ENCODE measurements around the gene PLXNA1. TPM values are rescaled to one million over a fixed set of nuclear protein-coding genes. Genes with fewer than 3 reads are reported as not detected.

PLXNA1 gene
- total RNA-seq, 4 donors from 2014 or later: 13.2 to 23.9 (median 18.7) TPM

- TF ChIP-seq, protein P1, sequence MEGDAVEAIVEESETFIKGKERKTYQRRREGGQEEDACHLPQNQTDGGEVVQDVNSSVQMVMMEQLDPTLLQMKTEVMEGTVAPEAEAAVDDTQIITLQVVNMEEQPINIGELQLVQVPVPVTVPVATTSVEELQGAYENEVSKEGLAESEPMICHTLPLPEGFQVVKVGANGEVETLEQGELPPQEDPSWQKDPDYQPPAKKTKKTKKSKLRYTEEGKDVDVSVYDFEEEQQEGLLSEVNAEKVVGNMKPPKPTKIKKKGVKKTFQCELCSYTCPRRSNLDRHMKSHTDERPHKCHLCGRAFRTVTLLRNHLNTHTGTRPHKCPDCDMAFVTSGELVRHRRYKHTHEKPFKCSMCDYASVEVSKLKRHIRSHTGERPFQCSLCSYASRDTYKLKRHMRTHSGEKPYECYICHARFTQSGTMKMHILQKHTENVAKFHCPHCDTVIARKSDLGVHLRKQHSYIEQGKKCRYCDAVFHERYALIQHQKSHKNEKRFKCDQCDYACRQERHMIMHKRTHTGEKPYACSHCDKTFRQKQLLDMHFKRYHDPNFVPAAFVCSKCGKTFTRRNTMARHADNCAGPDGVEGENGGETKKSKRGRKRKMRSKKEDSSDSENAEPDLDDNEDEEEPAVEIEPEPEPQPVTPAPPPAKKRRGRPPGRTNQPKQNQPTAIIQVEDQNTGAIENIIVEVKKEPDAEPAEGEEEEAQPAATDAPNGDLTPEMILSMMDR (IDR thresholded peaks at IDR 0.05; ENCODE audit: low read depth): no peak
Observed at GRCh38 chr3:126998320-126998719, 15.4 kb downstream of the PLXNA1 start.

- TF ChIP-seq, protein P1 (IDR thresholded peaks at IDR 0.05; ENCODE audit: low read depth): no peak
Observed at GRCh38 chr3:126998728-126999127, 15.8 kb downstream of the PLXNA1 start.

DNA sequence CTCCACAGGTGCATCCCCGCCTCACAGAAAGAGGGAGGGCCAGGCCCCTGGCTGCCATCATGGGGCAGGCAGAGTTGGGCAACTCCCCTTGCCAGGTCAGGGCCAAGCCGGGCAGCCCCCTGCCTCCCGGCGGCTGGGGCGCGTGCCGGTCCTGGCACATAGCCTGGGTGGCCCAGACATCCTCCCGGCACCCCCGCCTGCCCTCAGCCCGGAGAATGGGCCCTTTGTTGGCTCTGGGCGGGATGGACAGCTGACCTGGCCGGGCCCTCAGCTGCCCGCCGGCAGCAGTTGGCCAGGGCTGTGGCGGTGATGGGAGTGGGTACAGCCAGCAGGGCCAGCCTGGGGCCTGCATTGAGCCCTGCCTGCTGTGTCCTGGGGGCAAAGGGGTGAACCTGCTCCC lies 16.5 kb downstream of the PLXNA1 start:
- TF ChIP-seq, protein P1 (IDR thresholded peaks at IDR 0.05; ENCODE audit: low read depth): no peak

DNA sequence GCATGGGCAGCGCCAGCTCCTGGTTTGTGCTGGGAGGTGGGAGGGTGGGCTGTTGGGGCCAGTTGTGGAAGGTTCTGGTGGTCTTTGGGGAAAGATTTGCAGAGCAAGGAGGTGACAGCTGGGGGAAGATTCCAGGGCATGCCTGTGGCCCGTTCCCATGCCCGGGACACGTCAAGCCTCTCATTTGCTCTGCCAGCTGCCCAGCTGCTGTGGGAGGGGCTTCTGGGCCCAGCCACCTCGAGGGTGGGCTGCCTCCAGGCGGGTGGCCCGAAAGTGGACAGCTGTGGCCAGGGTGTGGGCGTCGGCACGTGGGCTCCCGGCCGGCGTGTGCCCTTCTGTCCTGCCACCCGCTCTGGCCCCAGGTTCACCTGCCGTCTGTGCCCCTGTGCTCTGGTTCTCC lies 17.2 kb downstream of the PLXNA1 start:
- TF ChIP-seq, protein P1 (IDR thresholded peaks at IDR 0.05; ENCODE audit: low read depth): no peak

- TF ChIP-seq, protein P1 (IDR thresholded peaks at IDR 0.05; ENCODE audit: low read depth): no peak
Observed at GRCh38 chr3:127000761-127001160, 17.8 kb downstream of the PLXNA1 start.

GRCh38 chr3:127001486-127002194 lies 18.7 kb downstream of the PLXNA1 start:
- TF ChIP-seq, protein P1 (IDR thresholded peaks at IDR 0.05; ENCODE audit: low read depth): no peak

GRCh38 chr3:127002195-127003174 lies 19.6 kb downstream of the PLXNA1 start:
- TF ChIP-seq, protein P1 (IDR thresholded peaks at IDR 0.05; ENCODE audit: low read depth): no peak
